K562 (cell line): ENCODE data around the gene PPT1. TPM values are rescaled to one million over a fixed set of nuclear protein-coding genes. Genes with fewer than 3 reads are reported as not detected.
A peak's percentile ranks its signal among the peaks of the same experiment; 100 is the strongest.

Experiments used
- ATAC-seq: fragments of 200-7000 bp; cut with Tn5 transposase; 3 replicates; pipeline ENCODE4 v1.9.1; 2020; ENCODE audit warnings: moderate library complexity
- BruUV-seq: library from RNA; stranded (reverse); fragments of 400-500 nt; replicated peaks from 2 replicates; lab custom pipeline; 2021; lab: Mats Ljungman, UMichigan
- CTCF ChIA-PET: fragments of 300-600 bp; formaldehyde crosslinking; extraction: SDS; loops from one replicate; lab custom pipeline; 2021; ENCODE audit warnings: low intra/inter-chr PET ratio; lab: Yijun Ruan, JAX
- POLR2A ChIA-PET: fragments of 300-600, 350-650 bp; sonication (Branson Sonifier 250); formaldehyde crosslinking; extraction: SDS; loops from one replicate; lab custom pipeline; 2021; ENCODE audit warnings: antibody characterized with exemption, inconsistent platforms; lab: Yijun Ruan, JAX
- DNase-seq, 4 experiments: peaks; one replicate each; pipeline versions ENCODE4 v3.0.0 to v3.0.0-alpha.2; 2011 to 2018; ENCODE audit warnings: low spot score in 3 of 4, mixed read lengths in 3 of 4; ENCODE audit errors: extremely low read depth in 1 of 4
- FAIRE-seq: peaks from 2 replicates; lab custom pipeline; 2011; peaks lifted over from hg19 to GRCh38; lab: Jason Lieb, UNC
- H2AFZ ChIP-seq: 2 replicates; pipeline ENCODE4 v1.6.0; 2011; ENCODE audit warnings: low read depth, low read length, control low read depth, inconsistent platforms
- H3K27ac ChIP-seq: fragments of 200-600 bp; 3 replicates; pipeline ENCODE4 v1.8.0; 2011; ENCODE audit warnings: low read depth, mild to moderate bottlenecking, control low read depth, inconsistent platforms, low read length, moderate library complexity, mixed read lengths; ENCODE audit errors: extremely low read depth
- H3K27me3 ChIP-seq, 2 experiments: fragments of 300-600 bp in 1 of 2; 2 replicates in 1 of 2; 3 replicates in 1 of 2; pipeline versions ENCODE4 v1.6.0 to v1.8.0; 2011; ENCODE audit warnings: inconsistent platforms in 2 of 2, low read length in 2 of 2, mild to moderate bottlenecking in 1 of 2, mixed read lengths in 1 of 2, moderate library complexity in 1 of 2; ENCODE audit not compliant: control insufficient read depth in 2 of 2, insufficient read depth in 2 of 2
- H3K36me3 ChIP-seq: fragments of 300-600 bp; 3 replicates; pipeline ENCODE4 v1.8.0; 2011; ENCODE audit warnings: mild to moderate bottlenecking, low read length, inconsistent platforms; ENCODE audit not compliant: control insufficient read depth, insufficient read depth
- H3K4me1 ChIP-seq, 2 experiments: fragments of 200-600 bp in 1 of 2; replicated peaks in 1 of 2; 2 replicates in 1 of 2; 3 replicates in 1 of 2; pipeline versions ENCODE4 v1.5.1 to v1.8.0; 2011; ENCODE audit warnings: inconsistent platforms in 2 of 2, low read length in 2 of 2, mild to moderate bottlenecking in 1 of 2, mixed read lengths in 1 of 2, moderate library complexity in 1 of 2; ENCODE audit not compliant: control insufficient read depth in 2 of 2, insufficient read depth in 2 of 2
- H3K4me2 ChIP-seq: 2 replicates; pipeline ENCODE4 v1.6.1; 2011; ENCODE audit warnings: low read length, control low read depth, inconsistent platforms, mixed read lengths; ENCODE audit not compliant: insufficient read depth
- H3K4me3 ChIP-seq: fragments of 200-600 bp; sonication (generic), shearing (Covaris generic); 2 replicates; pipeline ENCODE4 v1.5.1; 2016; ENCODE audit warnings: control low read depth, inconsistent platforms
- H3K79me2 ChIP-seq: fragments of 200-600 bp; 3 replicates; pipeline ENCODE4 v1.8.0; 2011; ENCODE audit warnings: low read length, inconsistent platforms; ENCODE audit not compliant: control insufficient read depth, insufficient read depth
- H3K9ac ChIP-seq, 2 experiments: 2 replicates each; pipeline versions ENCODE4 v1.6.0 to v1.6.1; 2011; ENCODE audit warnings: low read depth in 2 of 2, low read length in 2 of 2, control low read depth in 1 of 2, inconsistent platforms in 1 of 2, mild to moderate bottlenecking in 1 of 2, mixed read lengths in 1 of 2; ENCODE audit not compliant: insufficient read depth in 1 of 2
- H3K9me1 ChIP-seq: one replicate; pipeline ENCODE4 v1.6.0; 2011; ENCODE audit warnings: inconsistent platforms, mild to moderate bottlenecking, low read length, moderate library complexity; ENCODE audit not compliant: control insufficient read depth, insufficient read depth
- H3K9me3 ChIP-seq: replicated peaks from 2 replicates; pipeline ENCODE4 v1.5.1; 2011; ENCODE audit warnings: low read depth, low read length, inconsistent platforms; ENCODE audit not compliant: control insufficient read depth, insufficient read depth
- H4K20me1 ChIP-seq: replicated peaks from 2 replicates; pipeline ENCODE4 v1.6.1; 2011; ENCODE audit warnings: low read length, inconsistent platforms, mixed read lengths; ENCODE audit not compliant: control insufficient read depth, insufficient read depth
- BRCA1 ChIP-seq, 2 experiments: fragments of 450-650 bp in 1 of 2; sonication (generic) in 1 of 2; formaldehyde crosslinking in 1 of 2; IDR thresholded peaks; 2 replicates each; pipeline versions ENCODE4 v1.5.0 to v1.6.1; 2017 to 2020; ENCODE audit warnings: mild to moderate bottlenecking in 1 of 2, missing genetic modification reagents in 1 of 2
- CSDE1 ChIP-seq, 2 experiments: fragments of 450-650 bp; IDR thresholded peaks; 2 replicates each; pipeline ENCODE4 v1.6.1; 2016; ENCODE audit warnings: mild to moderate bottlenecking in 1 of 2
- ESRRA ChIP-seq: fragments of 450-650 bp; IDR thresholded peaks from 2 replicates; pipeline ENCODE4 v1.6.1; 2014; ENCODE audit warnings: low read depth, mild to moderate bottlenecking, moderate library complexity, borderline replicate concordance
- FOXJ2 ChIP-seq: fragments of 200-800 bp; sonication (Bioruptor generic); IDR thresholded peaks from 2 replicates; pipeline ENCODE4 v1.6.1; 2016; ENCODE audit warnings: missing genetic modification characterization, missing compliant biosample characterization
- FOXJ3 ChIP-seq: sonication (generic); formaldehyde crosslinking; IDR thresholded peaks from 2 replicates; pipeline ENCODE4 v1.4.0; 2020; ENCODE audit warnings: mild to moderate bottlenecking, missing genetic modification reagents
- HMG20B ChIP-seq: fragments of 250-450 bp; sonication (Bioruptor Pico); IDR thresholded peaks from 2 replicates; pipeline ENCODE4 v1.5.0; 2021; ENCODE audit warnings: mild to moderate bottlenecking
- HNRNPH1 ChIP-seq: fragments of 200-400 bp; formaldehyde crosslinking; optimal IDR thresholded peaks from 2 replicates; pipeline ENCODE3; 2017; ENCODE audit warnings: low read depth, mild to moderate bottlenecking, low read length, moderate library complexity
- HNRNPLL ChIP-seq: fragments of 200-400 bp; formaldehyde crosslinking; IDR thresholded peaks from 2 replicates; pipeline ENCODE4 v1.6.1; 2017; ENCODE audit warnings: low read length, low read depth, mild to moderate bottlenecking; ENCODE audit not compliant: poor library complexity, severe bottlenecking
- IFI16 ChIP-seq: fragments of 250-450 bp; sonication (Bioruptor Pico); IDR thresholded peaks from 2 replicates; pipeline ENCODE4 v2.1.2; 2022; ENCODE audit warnings: mild to moderate bottlenecking, inconsistent platforms
- KLF6 ChIP-seq: fragments of 250-450 bp; sonication (Bioruptor Pico); IDR thresholded peaks from 2 replicates; pipeline ENCODE4 v1.4.0; 2020; ENCODE audit warnings: mild to moderate bottlenecking, moderate library complexity, borderline replicate concordance
- MCM5 ChIP-seq: fragments of 450-650 bp; IDR thresholded peaks from 2 replicates; pipeline ENCODE4 v1.6.1; 2016; ENCODE audit warnings: low read depth
- NEUROD1 ChIP-seq: fragments of 150-350 bp; IDR thresholded peaks from 2 replicates; pipeline ENCODE4 v1.6.1; 2014; ENCODE audit warnings: borderline replicate concordance, low read length, low read depth; ENCODE audit not compliant: partially characterized antibody
- PTBP1 ChIP-seq: fragments of 200-400 bp; formaldehyde crosslinking; IDR thresholded peaks from 2 replicates; pipeline ENCODE4 v1.6.1; 2017; ENCODE audit warnings: low read depth, low read length
- RBBP5 ChIP-seq: fragments of 200-600 bp; sonication (generic); IDR thresholded peaks from 2 replicates; pipeline ENCODE4 v1.6.1; 2012; ENCODE audit warnings: borderline replicate concordance, mild to moderate bottlenecking, low read length, control low read depth, inconsistent platforms; ENCODE audit not compliant: insufficient read depth, poor library complexity, severe bottlenecking
- RHOXF2B ChIP-seq: fragments of 250-450 bp; sonication (Bioruptor Pico); conservative IDR thresholded peaks from 2 replicates; pipeline ENCODE4 v1.5.1; 2021
- SREBF1 ChIP-seq: fragments of 150-350 bp; IDR thresholded peaks from 2 replicates; pipeline ENCODE4 v1.6.1; 2014; ENCODE audit warnings: antibody characterized with exemption, low read depth, low read length, borderline replicate concordance
- ZNF175 ChIP-seq: fragments of 200-800 bp; sonication (Bioruptor generic); IDR thresholded peaks from 2 replicates; pipeline ENCODE4 v1.6.1; 2016; ENCODE audit warnings: low read depth, mild to moderate bottlenecking, missing genetic modification characterization, missing compliant biosample characterization
- ZNF282 ChIP-seq: sonication (generic); formaldehyde crosslinking; IDR thresholded peaks from 2 replicates; pipeline ENCODE4 v1.8.1; 2023; ENCODE audit warnings: missing genetic modification reagents
- ZNF354B ChIP-seq: fragments of 250-450 bp; sonication (Bioruptor Pico); IDR thresholded peaks from 2 replicates; pipeline ENCODE4 v1.4.0; 2020
- ZNF41 ChIP-seq: fragments of 250-450 bp; sonication (Bioruptor Pico); conservative IDR thresholded peaks from 2 replicates; pipeline ENCODE4 v1.4.0; 2020; ENCODE audit warnings: mild to moderate bottlenecking
- ZSCAN32 ChIP-seq: fragments of 450-650 bp; formaldehyde crosslinking; IDR thresholded peaks from 2 replicates; pipeline ENCODE4 v1.4.0; 2020; ENCODE audit warnings: mild to moderate bottlenecking, moderate library complexity
- WGBS: fragments of 100-300 bp; shearing (Covaris generic); methylation state at CpG from one replicate; pipeline ENCODE4 v1.1.6; 2016; ENCODE audit warnings: low coverage, mixed read lengths; ENCODE audit not compliant: insufficient coverage; ENCODE audit errors: missing lambda C conversion rate; 5-methylcytosine and 5-hydroxymethylcytosine counted together
- in situ Hi-C: fragments of 300-500 bp; cut with MboI; formaldehyde crosslinking; loops from 4 replicates; pipeline ENCODE4 v1.15.0; 2018; ENCODE audit warnings: inconsistent platforms, mixed read lengths
- intact Hi-C: fragments of 100-400 bp; cut with micrococcal nuclease; formaldehyde crosslinking; loops from 2 replicates; pipeline ENCODE4 v1.14.2; 2022
- polyA plus RNA-seq, 8 experiments: library from polyadenylated mRNA; depleted of rRNA in 4 of 8; stranded (reverse) in 5 of 8; unstranded in 3 of 8; fragments of >200 nt; fragmentation: Nextera tagmentation in 2 of 8; fragmentation: Illumina TruSeq in 1 of 8; extraction: Ambion mirVana in 2 of 8; extraction: Trizol in 1 of 8; gene quantifications; 2 replicates each; pipeline versions ENCODE4 v1.2.1 to v1.2.3, GENCODE V29; 2011 to 2014; ENCODE audit warnings: inconsistent platforms in 1 of 8, missing spikeins in 1 of 8
- total RNA-seq, 7 experiments: library from RNA; depleted of rRNA in 6 of 7; stranded (reverse); fragments of >200 nt in 6 of 7; fragmentation: Illumina TruSeq in 2 of 7; extraction: Trizol in 2 of 7; gene quantifications; 2 replicates each; pipeline versions ENCODE4 v1.2.1 to v1.2.3, GENCODE V29; 2011 to 2021; ENCODE audit warnings: low replicate concordance in 1 of 7
- TF ChIP-seq, protein P1 (sequence below): fragments of 250-450 bp; sonication (Bioruptor Pico); IDR thresholded peaks from 2 replicates; pipeline ENCODE4 v1.4.0; 2020; ENCODE audit warnings: mild to moderate bottlenecking, moderate library complexity
- TF ChIP-seq, protein P2 (sequence below): sonication (generic); IDR thresholded peaks from 2 replicates; pipeline ENCODE4 v1.6.1; 2016

Gene PPT1
- total and polyA plus RNA-seq, 9 of the 15 experiments (the other 6 are each of a cell fraction or from before 2014, with no cell fraction given): 72.2 to 285 (median 143) TPM

DNA sequence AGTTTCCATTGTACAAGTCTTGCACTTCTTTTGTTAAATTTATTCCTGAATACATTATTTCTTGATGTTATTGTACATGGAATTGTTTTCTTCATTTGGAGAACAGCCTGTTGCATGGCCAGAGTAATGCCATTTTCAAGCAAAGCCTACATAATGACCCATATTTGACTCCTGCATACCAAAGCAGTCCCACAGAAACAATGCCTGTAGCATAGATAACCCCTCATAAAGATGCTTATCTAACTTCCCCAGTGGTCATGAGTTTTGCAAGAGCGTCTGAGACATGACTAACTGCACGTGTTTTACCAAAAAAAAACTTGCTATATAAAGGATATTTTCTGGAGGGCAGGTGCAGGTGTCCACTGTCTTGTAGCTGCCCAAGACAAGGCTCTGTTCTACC is 33.8 kb upstream of the PPT1 start:
- Histone ChIP-seq H3K27ac (no peak overlapping the region), H4K20me1 (no peaks in the 10 kb centered on the region), H3K9ac (no peak overlapping the region), H3K79me2 (no peaks in the 10 kb centered on the region), H3K4me3 (no peak overlapping the region), H3K4me1 (peaks cover 6 to 14% of the 10 kb centered on the region in 2 experiments; a peak in 2 of 5 replicates), H3K36me3 (no peaks in the 10 kb centered on the region), H3K27me3 (peaks cover 4 to 6% of the 10 kb centered on the region in 2 experiments; a peak in 3 of 5 replicates), H3K9me3 (peaks cover 1% of the 10 kb centered on the region; the same call in 1 of the 2 replicates), H2AFZ (no peak overlapping the region), H3K4me2 (no peak overlapping the region), H3K9me1 (no peaks in the 10 kb centered on the region)
- in situ Hi-C loops (no loop called here), intact Hi-C loops (no loop called here)
- CTCF ChIA-PET: no interaction called here
- DNase-seq (peak in 1 of 4 experiments; percentile 41), ATAC-seq (no peak; the same call in 2 of the 3 replicates), FAIRE-seq (peak; percentile 66)
- WGBS: 0% methylated on average over 2 of the region's 2 CpGs
- BruUV-seq: no TSS peak
- POLR2A ChIA-PET: interaction anchor here (0.7 kb wide), 1 partner anchor 32 kb away, joined by 3 read pairs; no protein-coding TSS in a partner anchor
- no peak for TF ChIP-seq ZNF354B
- no peak for TF ChIP-seq RBBP5
- TF ChIP-seq ZNF282: no peak
- TF ChIP-seq, protein P1, sequence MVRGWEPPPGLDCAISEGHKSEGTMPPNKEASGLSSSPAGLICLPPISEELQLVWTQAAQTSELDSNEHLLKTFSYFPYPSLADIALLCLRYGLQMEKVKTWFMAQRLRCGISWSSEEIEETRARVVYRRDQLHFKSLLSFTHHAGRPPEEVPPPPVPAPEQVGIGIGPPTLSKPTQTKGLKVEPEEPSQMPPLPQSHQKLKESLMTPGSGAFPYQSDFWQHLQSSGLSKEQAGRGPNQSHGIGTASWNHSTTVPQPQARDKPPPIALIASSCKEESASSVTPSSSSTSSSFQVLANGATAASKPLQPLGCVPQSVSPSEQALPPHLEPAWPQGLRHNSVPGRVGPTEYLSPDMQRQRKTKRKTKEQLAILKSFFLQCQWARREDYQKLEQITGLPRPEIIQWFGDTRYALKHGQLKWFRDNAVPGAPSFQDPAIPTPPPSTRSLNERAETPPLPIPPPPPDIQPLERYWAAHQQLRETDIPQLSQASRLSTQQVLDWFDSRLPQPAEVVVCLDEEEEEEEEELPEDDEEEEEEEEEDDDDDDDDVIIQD (CRISPR knock-in tag): no peak
- no peak for TF ChIP-seq PTBP1
- TF ChIP-seq CSDE1 (IDR thresholded peaks at IDR 0.05): no peak
- no peak for TF ChIP-seq SREBF1
- peak; percentile 36; the same call in 1 of the 2 replicates for TF ChIP-seq ESRRA
- no peak for TF ChIP-seq ZNF41
- peak; percentile 44; the same call in 1 of the 2 replicates for TF ChIP-seq KLF6
- TF ChIP-seq ZSCAN32 (CRISPR knock-in tag): no peak
- no peak for TF ChIP-seq MCM5
- no peak for TF ChIP-seq BRCA1 (IDR thresholded peaks at IDR 0.05)
- no peak for TF ChIP-seq BRCA1 (CRISPR knock-in tag; IDR thresholded peaks at IDR 0.05)
- TF ChIP-seq IFI16 (CRISPR knock-in tag): no peak
- no peak for TF ChIP-seq NEUROD1
- no peak for TF ChIP-seq HNRNPLL
- TF ChIP-seq HNRNPH1: no peak
- TF ChIP-seq, protein P2, sequence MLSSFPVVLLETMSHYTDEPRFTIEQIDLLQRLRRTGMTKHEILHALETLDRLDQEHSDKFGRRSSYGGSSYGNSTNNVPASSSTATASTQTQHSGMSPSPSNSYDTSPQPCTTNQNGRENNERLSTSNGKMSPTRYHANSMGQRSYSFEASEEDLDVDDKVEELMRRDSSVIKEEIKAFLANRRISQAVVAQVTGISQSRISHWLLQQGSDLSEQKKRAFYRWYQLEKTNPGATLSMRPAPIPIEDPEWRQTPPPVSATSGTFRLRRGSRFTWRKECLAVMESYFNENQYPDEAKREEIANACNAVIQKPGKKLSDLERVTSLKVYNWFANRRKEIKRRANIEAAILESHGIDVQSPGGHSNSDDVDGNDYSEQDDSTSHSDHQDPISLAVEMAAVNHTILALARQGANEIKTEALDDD: peak; percentile 41; the same call in 1 of the 2 replicates
- no peak for TF ChIP-seq FOXJ3
- no peak for TF ChIP-seq RHOXF2B
- TF ChIP-seq ZNF175 (CRISPR knock-in tag): no peak
- 0 out of 2 replicates have a peak, but pooled peaks have one; percentile 56 for TF ChIP-seq FOXJ2 (tag)
- TF ChIP-seq HMG20B (CRISPR knock-in tag): no peak
